GM19397 (cell line): ENCODE results near the gene BORCS5.

Experiments used
- ATAC-seq: cut with Tn5 transposase; IDR thresholded peaks from one replicate; pipeline ENCODE4 v1.9.1; 2021; ENCODE audit warnings: mild to moderate bottlenecking, moderate library complexity; ENCODE audit not compliant: unreplicated experiment

BORCS5 gene

GRCh38 chr12:12508612-12509011 lies 151.7 kb downstream of the BORCS5 start:
- ATAC-seq: no peak

DNA sequence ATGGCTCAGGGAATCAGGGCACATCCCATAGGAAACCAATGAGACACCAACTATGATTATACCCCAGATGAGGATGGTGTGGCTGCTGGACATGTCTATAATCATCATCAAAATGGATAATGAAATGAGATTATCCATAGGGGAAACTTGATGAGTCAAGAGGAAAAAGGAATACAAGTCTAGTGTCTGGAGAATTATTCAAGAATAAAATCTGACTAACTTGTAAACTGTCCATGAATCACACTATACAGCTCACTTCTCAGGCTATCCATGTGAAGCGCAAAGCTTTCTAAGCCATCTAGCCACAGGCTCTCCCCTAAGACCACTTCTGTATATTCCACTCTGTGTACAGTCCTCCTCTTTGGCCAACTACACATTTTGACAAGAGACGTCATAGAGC lies 153.3 kb downstream of the BORCS5 start:
- no peak for ATAC-seq

- ATAC-seq: no peak
Observed at GRCh38 chr12:12510551-12510950, 153.7 kb downstream of the BORCS5 start.

GRCh38 chr12:12511021-12511783 lies 154.3 kb downstream of the BORCS5 start:
- ATAC-seq: no peak

DNA sequence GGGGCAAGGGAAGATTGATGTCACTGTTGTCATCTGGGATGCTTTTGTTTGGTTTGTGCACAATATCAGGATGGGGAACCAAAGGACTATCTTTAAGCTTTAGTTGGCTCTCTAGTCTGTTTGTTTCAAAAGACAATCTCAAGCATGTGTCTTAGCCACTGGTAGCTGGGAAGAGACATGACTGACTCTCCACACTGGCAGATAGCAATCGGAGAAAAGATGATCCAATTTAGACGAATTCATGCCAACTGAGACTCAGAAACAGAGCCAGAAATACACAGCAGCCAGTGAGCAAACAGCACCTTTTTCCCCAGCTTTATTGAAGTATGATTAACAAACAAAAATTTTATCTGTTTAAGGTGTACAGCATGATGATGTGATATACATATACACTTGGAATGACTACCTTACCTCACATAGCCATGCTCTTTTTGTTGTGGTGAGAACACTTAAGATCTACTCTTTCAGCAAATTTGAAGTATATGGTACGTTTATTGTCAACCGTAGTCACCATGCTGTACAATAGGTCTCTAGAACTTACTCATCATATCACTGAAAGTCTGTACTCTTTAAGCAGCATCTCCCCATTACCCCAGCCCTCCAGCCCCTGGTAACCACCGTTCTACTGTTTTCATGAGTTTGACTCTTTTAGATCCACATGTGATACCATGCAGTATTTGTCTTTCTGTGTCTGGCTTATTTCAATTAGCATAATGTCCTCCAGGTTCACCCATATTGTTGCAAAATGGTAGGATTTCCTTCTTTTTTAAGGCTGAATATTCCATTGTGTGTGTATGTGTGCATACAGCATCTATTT lies 155.2 kb downstream of the BORCS5 start:
- ATAC-seq: no peak

GRCh38 chr12:12513416-12514006 lies 156.6 kb downstream of the BORCS5 start:
- no peak for ATAC-seq

- no peak for ATAC-seq
Observed at GRCh38 chr12:12518464-12518845, 161.6 kb downstream of the BORCS5 start.

DNA sequence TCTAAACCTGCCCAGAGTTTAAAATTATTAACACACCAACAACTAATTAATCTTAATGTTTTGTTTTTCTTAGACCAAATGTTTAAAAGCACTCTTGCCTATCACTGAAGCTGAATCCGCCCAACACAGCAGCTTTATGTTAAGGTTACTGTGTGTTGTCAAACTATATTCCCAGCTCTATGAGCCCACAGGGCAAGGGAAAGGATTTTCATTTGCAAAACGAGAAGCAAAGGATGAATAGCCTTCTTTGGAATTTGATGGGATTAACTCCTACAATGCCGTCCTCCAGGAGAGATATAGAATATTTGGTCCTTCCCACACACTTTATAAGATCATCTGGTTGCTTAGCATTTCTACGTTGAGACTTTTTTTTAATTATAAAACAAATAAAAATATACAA lies 162.0 kb downstream of the BORCS5 start:
- ATAC-seq: no peak
